Measurements from ENCODE around the gene COL23A1. TPM values are rescaled to one million over a fixed set of nuclear protein-coding genes. Genes with fewer than 3 reads are reported as not detected.

COL23A1 gene
- total and polyA plus RNA-seq, 2 donors (not counting 1 experiment from before 2014, with no cell fraction given), result not detected

DNA sequence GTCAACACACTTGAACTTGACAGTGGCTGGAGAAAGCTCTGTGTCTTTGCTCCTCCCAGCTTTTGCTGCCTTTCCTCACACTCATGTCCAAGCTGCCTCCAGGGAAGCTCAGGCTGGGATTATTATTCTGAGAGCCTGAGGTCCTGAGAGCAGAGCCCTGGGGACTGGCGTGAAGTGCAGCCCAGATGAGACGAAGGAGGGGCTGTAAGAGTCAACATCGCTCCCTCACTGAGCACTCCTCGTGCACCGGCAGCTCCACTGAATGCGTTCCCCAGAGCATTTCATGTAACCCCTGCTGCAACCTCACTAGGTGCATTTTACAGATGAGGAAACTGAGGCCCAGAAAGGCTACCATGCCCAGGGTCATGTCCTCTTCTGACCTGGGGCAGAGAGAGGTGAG, 294.1 kb downstream of the COL23A1 start:
- TF ChIP-seq, protein P1, sequence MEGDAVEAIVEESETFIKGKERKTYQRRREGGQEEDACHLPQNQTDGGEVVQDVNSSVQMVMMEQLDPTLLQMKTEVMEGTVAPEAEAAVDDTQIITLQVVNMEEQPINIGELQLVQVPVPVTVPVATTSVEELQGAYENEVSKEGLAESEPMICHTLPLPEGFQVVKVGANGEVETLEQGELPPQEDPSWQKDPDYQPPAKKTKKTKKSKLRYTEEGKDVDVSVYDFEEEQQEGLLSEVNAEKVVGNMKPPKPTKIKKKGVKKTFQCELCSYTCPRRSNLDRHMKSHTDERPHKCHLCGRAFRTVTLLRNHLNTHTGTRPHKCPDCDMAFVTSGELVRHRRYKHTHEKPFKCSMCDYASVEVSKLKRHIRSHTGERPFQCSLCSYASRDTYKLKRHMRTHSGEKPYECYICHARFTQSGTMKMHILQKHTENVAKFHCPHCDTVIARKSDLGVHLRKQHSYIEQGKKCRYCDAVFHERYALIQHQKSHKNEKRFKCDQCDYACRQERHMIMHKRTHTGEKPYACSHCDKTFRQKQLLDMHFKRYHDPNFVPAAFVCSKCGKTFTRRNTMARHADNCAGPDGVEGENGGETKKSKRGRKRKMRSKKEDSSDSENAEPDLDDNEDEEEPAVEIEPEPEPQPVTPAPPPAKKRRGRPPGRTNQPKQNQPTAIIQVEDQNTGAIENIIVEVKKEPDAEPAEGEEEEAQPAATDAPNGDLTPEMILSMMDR (conservative IDR thresholded peaks at IDR 0.05 in 1 of 2, IDR thresholded peaks at IDR 0.05 in 1 of 2; ENCODE audit: low read depth in 1 of 2, low read length in 2 of 2), result no peak
- TF ChIP-seq EZH2 (IDR thresholded peaks at IDR 0.05; ENCODE audit: low read length, missing control alignments), result no peak
- Histone ChIP-seq H4K20me1 (ENCODE audit: control insufficient read depth, extremely low read depth, insufficient read depth, low read length) (no peaks in the 10 kb centered on the region), H3K9me3 (ENCODE audit: control insufficient read depth, insufficient read depth, low read depth, low read length) (no peaks in the 10 kb centered on the region), H3K4me1 (ENCODE audit: control insufficient read depth, extremely low read depth, insufficient read depth, low read length) (no peaks in the 10 kb centered on the region), H2AFZ (ENCODE audit: low read length) (no peak overlapping the region), H3K27me3 (ENCODE audit: control insufficient read depth, insufficient read depth, low read length) (no peaks in the 10 kb centered on the region), H3K36me3 (ENCODE audit: control insufficient read depth, insufficient read depth, low read length) (no peaks in the 10 kb centered on the region), H3K27ac (ENCODE audit: insufficient read depth, low read length) (no peak overlapping the region), H3K79me2 (ENCODE audit: control insufficient read depth, insufficient read depth, low read length) (no peaks in the 10 kb centered on the region), H3K4me3 (replicated peaks in 1 of 4; ENCODE audit: control extremely low read depth in 1 of 4, insufficient read depth in 1 of 4, low read depth in 3 of 4, low read length in 4 of 4) (no peak overlapping the region), H3K4me2 (ENCODE audit: extremely low read depth, insufficient read depth, low read length) (no peak overlapping the region), H3K9ac (ENCODE audit: insufficient read depth, low read length) (no peak overlapping the region)
- DNase-seq (ENCODE audit: low read depth in 2 of 2), result no peak

DNA sequence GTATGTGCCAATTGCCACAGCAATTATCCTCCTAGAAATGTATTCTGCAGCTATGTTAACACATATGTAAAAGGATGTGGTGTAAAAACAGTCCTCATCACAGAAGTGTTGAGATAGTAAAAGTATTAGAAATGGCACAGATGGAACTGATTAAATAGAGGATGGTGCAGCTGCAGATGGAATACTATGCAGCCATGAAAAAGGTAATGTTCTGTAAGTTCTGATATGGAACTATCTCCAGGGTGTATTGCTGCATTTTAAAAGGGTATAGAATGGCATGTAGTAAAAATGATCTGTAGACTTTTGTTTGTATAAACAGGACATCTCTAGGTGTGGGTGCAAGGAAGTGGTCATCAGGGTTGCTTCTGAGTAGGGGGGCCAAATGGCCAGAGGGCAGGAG, 294.6 kb downstream of the COL23A1 start:
- no peak overlapping the region for H3K4me2 ChIP-seq (ENCODE audit: extremely low read depth, insufficient read depth, low read length)
- H3K79me2 ChIP-seq (ENCODE audit: control insufficient read depth, insufficient read depth, low read length), result no peaks in the 10 kb centered on the region
- H3K9ac ChIP-seq (ENCODE audit: insufficient read depth, low read length), result no peak overlapping the region
- no peaks in the 10 kb centered on the region for H4K20me1 ChIP-seq (ENCODE audit: control insufficient read depth, extremely low read depth, insufficient read depth, low read length)
- H3K4me1 ChIP-seq (ENCODE audit: control insufficient read depth, extremely low read depth, insufficient read depth, low read length), result no peaks in the 10 kb centered on the region
- H3K4me3 ChIP-seq (replicated peaks in 1 of 4; ENCODE audit: control extremely low read depth in 1 of 4, insufficient read depth in 1 of 4, low read depth in 3 of 4, low read length in 4 of 4), result no peak overlapping the region
- no peak for DNase-seq (ENCODE audit: low read depth in 2 of 2)
- H3K27me3 ChIP-seq (ENCODE audit: control insufficient read depth, insufficient read depth, low read length), result no peaks in the 10 kb centered on the region
- H3K9me3 ChIP-seq (ENCODE audit: control insufficient read depth, insufficient read depth, low read depth, low read length), result no peaks in the 10 kb centered on the region
- no peak overlapping the region for H2AFZ ChIP-seq (ENCODE audit: low read length)
- TF ChIP-seq, protein P1 (conservative IDR thresholded peaks at IDR 0.05 in 1 of 2, IDR thresholded peaks at IDR 0.05 in 1 of 2; ENCODE audit: low read depth in 1 of 2, low read length in 2 of 2), result no peak
- TF ChIP-seq EZH2 (IDR thresholded peaks at IDR 0.05; ENCODE audit: low read length, missing control alignments), result no peak
- no peak overlapping the region for H3K27ac ChIP-seq (ENCODE audit: insufficient read depth, low read length)
- no peaks in the 10 kb centered on the region for H3K36me3 ChIP-seq (ENCODE audit: control insufficient read depth, insufficient read depth, low read length)

DNA sequence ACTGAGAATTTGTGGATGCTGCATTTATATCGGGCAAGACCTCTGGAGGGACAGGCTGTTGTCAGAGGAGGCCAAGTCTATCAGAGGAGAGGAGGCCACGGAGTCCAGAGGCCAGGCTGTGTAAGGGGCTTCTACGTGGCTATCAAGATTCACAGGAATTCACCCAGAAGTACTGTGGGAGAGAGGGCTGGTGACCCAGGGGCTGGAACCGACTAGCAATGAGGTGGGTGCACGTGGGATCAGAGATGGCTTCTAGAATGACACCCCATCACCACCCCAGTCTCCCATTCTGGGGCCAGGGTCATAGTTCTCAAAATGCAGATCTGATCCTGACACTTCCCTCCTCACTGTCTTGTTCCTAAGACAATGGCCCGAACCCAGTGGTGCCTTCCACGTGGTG, 296.4 kb downstream of the COL23A1 start:
- Histone ChIP-seq H3K27ac (ENCODE audit: insufficient read depth, low read length) (no peak overlapping the region), H4K20me1 (ENCODE audit: control insufficient read depth, extremely low read depth, insufficient read depth, low read length) (no peaks in the 10 kb centered on the region), H3K4me1 (ENCODE audit: control insufficient read depth, extremely low read depth, insufficient read depth, low read length) (no peaks in the 10 kb centered on the region), H3K79me2 (ENCODE audit: control insufficient read depth, insufficient read depth, low read length) (no peaks in the 10 kb centered on the region), H3K4me3 (replicated peaks in 1 of 4; ENCODE audit: control extremely low read depth in 1 of 4, insufficient read depth in 1 of 4, low read depth in 3 of 4, low read length in 4 of 4) (no peak overlapping the region), H3K9ac (ENCODE audit: insufficient read depth, low read length) (no peak overlapping the region), H3K27me3 (ENCODE audit: control insufficient read depth, insufficient read depth, low read length) (no peaks in the 10 kb centered on the region), H2AFZ (ENCODE audit: low read length) (no peak overlapping the region), H3K36me3 (ENCODE audit: control insufficient read depth, insufficient read depth, low read length) (no peaks in the 10 kb centered on the region), H3K4me2 (ENCODE audit: extremely low read depth, insufficient read depth, low read length) (no peak overlapping the region), H3K9me3 (ENCODE audit: control insufficient read depth, insufficient read depth, low read depth, low read length) (no peaks in the 10 kb centered on the region)
- no peak for DNase-seq (ENCODE audit: low read depth in 2 of 2)
- no peak for TF ChIP-seq EZH2 (IDR thresholded peaks at IDR 0.05; ENCODE audit: low read length, missing control alignments)
- TF ChIP-seq, protein P1 (conservative IDR thresholded peaks at IDR 0.05 in 1 of 2, IDR thresholded peaks at IDR 0.05 in 1 of 2; ENCODE audit: low read depth in 1 of 2, low read length in 2 of 2), result no peak

Data from fibroblast of lung (primary cell).